Skin of body (tissue), 3 donors: Measurements from ENCODE around the gene FMC1. TPM values are rescaled to one million over a fixed set of nuclear protein-coding genes. Genes with fewer than 3 reads are reported as not detected.

Experiments
- DNase-seq: peaks from one replicate; lab custom pipeline; 2025; lab: John Stamatoyannopoulos, UW
- small RNA-seq: library from RNA; depleted of rRNA; stranded (forward); fragments of <200 nt; gene quantifications from one replicate; pipeline ENCODE3, GENCODE V24; 2014; ENCODE audit warnings: low replicate concordance
- total RNA-seq: library from RNA; depleted of rRNA; stranded (reverse); fragments of >200 nt; gene quantifications from one replicate; pipeline ENCODE4 v1.2.3, GENCODE V29; 2014

FMC1 gene
- total RNA-seq, 1 donor from 2014 or later, result 7.9 TPM

GRCh38 chr7:139370943-139371313, 29.8 kb downstream of the FMC1 start:
- DNase-seq, result no peak

- DNase-seq, result no peak
Observed at GRCh38 chr7:139374246-139374645, 33.1 kb downstream of the FMC1 start.

GRCh38 chr7:139382439-139382838, 41.3 kb downstream of the FMC1 start:
- no peak for DNase-seq

DNA sequence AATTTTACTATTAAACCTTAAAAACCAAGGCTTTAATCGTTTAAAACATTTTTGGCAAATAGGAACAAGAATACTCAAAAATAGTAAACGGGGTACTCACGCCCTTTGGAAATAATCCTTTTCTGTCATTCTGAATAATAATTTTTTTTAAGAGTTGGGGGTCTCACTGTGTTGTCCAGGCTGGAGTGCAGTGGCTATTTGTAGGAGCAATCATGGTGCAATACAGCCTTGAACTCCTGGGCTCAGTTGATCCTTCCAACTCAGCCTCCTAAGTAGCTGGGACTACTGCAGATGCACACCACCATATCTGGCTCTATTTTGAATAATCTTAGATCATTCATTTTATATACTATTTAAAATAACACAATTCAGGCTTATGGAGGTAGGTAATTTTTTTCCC, 43.5 kb downstream of the FMC1 start:
- no peak for DNase-seq

DNA sequence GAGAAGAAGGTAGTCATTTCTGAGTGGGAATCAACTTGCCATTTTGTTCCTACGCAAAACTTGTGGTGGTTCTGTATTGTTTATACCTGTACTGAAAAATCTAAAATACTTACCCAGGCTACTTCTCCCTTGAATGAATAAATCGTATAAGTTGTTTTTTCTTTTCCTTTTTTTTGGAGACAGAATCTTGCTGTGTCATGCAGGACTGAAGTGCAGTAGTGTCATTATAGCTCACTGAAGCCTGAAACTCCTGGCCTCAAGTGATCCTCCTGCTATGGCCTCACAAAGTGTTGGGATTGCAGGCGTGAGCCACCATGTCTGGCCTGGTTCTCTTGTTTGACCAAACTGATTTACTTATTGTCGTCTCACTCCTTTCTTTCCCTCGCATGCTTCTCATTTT, 46.5 kb downstream of the FMC1 start:
- no peak for DNase-seq

DNA sequence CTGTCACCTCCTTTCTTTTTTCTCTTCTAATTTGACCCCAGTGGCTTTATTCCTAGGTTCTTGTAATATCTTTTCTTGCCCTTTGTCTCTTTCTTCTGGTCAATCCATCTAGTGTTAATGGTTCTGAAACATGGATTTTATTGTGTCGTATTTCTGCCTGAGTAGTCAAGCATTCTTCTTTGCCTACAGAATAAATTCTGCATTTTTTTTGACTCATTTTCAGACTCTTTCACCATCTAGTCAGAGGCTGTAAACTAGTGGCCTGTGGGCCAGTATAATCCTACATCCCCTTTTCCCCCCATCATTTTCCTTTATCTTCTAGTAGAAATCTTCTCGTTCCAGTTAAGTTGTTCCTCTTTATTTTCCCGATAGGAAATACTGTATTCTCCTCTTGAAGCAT, 48.0 kb downstream of the FMC1 start:
- no peak for DNase-seq

DNA sequence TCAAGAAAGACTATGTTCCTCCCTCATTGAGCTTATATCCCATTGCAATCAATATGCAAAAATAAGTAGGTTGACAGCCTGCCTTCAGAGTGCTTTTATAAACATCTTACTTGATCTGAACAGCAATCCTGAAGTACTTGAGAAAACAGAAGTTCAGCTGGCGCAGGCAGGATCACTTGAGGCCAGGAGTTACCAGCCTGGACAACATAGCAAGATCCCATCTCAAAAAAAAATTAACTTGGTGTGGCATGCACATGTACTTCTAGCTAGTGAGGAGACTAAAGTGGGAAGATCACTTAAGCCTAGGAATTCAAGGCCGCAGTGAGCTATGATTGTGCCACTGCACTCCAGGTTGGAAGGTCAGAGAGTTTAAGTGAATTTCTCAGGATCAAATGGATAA, 48.6 kb downstream of the FMC1 start:
- DNase-seq, result no peak

- DNase-seq, result no peak
Observed at GRCh38 chr7:139393621-139394211, 52.6 kb downstream of the FMC1 start.

- no peak for DNase-seq
Observed at GRCh38 chr7:139394540-139394939, 53.4 kb downstream of the FMC1 start.

Small RNAs within 50 kb of the gene (small RNA-seq; reads per million reads assigned to genes)
- not detected for gene RNU6-206P

Other genes with a start within 250 kb of the FMC1 start
- gene ZC3HAV1, start 231.6 kb upstream of the FMC1 start, total RNA-seq, result 20.9 TPM
- gene UBN2, start 110.1 kb upstream of the FMC1 start, total RNA-seq, result 13.7 TPM
- 64.1 TPM for gene LUC7L2, start 18.6 kb downstream of the FMC1 start, total RNA-seq
- 0.99 TPM for gene KLRG2, start 142.3 kb downstream of the FMC1 start, total RNA-seq
- 0.99 TPM for gene CLEC2L, start 182.3 kb downstream of the FMC1 start, total RNA-seq